A673 (cell line): Measurements from ENCODE around the gene CPNE9.

Source experiments
- CTCF ChIP-seq: fragments of 300-800, 200-600 bp; sonication (generic); conservative IDR thresholded peaks from 2 replicates; pipeline ENCODE4 v1.5.1; 2017; ENCODE audit warnings: low read depth, mild to moderate bottlenecking, antibody characterized with exemption, low read length, moderate library complexity, mixed read lengths
- EZH2 ChIP-seq: fragments of 200-600 bp; sonication (generic); IDR thresholded peaks from 2 replicates; pipeline ENCODE4 v1.6.1; 2017; ENCODE audit warnings: borderline replicate concordance, low read depth, mild to moderate bottlenecking, mixed read lengths, antibody characterized with exemption, low read length; ENCODE audit not compliant: poor library complexity, severe bottlenecking

- TF ChIP-seq CTCF, result no peak
- TF ChIP-seq EZH2, result no peak
These were observed 29.1 kb downstream of the CPNE9 start for GRCh38 chr3:9732740-9733115.
